Retinal pigment epithelial cell (primary cell): ENCODE results near the gene NTPCR.

Experiments used
- DNase-seq: peaks from one replicate; pipeline ENCODE4 v3.0.0-alpha.2; 2010; ENCODE audit warnings: low read depth
- H3K4me3 ChIP-seq: 2 replicates; pipeline ENCODE4 v1.5.1; 2011; ENCODE audit warnings: mild to moderate bottlenecking, low read length, control low read depth, moderate library complexity
- TF ChIP-seq, protein P1 (sequence below): conservative IDR thresholded peaks from 2 replicates; pipeline ENCODE4 v1.5.1; 2011; ENCODE audit warnings: low read depth, low read length, control low read depth, inconsistent platforms

Gene NTPCR

DNA sequence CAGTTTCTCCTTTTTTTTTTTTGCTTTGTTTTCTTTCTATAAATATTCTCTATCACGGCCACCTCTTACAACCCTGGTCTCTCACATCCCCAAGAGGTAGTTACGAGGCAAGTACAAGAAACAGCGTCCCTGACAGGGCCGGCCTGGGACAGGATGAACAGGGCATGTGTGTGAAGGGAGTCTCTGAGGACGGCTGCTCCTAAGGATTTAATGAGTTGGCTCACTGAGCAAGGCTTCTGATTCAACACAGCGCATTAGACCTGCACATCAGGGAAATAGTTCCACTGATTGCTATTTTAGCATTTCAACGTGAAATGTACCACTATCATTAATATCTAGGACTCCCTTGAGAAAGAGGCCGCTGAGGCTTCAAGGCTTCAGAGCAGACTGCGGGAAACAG, 54.0 kb downstream of the NTPCR start:
- TF ChIP-seq, protein P1, sequence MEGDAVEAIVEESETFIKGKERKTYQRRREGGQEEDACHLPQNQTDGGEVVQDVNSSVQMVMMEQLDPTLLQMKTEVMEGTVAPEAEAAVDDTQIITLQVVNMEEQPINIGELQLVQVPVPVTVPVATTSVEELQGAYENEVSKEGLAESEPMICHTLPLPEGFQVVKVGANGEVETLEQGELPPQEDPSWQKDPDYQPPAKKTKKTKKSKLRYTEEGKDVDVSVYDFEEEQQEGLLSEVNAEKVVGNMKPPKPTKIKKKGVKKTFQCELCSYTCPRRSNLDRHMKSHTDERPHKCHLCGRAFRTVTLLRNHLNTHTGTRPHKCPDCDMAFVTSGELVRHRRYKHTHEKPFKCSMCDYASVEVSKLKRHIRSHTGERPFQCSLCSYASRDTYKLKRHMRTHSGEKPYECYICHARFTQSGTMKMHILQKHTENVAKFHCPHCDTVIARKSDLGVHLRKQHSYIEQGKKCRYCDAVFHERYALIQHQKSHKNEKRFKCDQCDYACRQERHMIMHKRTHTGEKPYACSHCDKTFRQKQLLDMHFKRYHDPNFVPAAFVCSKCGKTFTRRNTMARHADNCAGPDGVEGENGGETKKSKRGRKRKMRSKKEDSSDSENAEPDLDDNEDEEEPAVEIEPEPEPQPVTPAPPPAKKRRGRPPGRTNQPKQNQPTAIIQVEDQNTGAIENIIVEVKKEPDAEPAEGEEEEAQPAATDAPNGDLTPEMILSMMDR, result no peak
- no peak overlapping the region for H3K4me3 ChIP-seq
- DNase-seq, result no peak

DNA sequence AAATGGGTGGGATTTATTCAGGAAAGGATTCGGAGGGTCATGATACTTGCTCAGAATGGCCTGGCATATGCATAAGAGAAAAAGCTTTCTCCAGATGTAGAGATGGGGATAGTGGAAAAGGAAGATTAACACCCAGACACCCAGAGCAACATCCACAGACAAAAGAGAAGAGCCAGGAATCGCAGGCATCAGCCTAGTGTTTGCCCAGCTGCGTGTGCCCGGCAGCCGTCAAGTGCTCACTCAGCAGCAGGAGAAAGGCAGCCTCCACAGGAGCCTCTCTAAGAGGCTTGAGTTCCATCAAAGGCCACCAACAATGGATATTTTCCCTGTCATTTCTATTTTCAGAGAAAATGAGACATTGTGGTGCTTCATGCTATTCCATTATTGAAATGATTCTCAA, 54.7 kb downstream of the NTPCR start:
- TF ChIP-seq, protein P1, result no peak
- no peak overlapping the region for H3K4me3 ChIP-seq
- no peak for DNase-seq

DNA sequence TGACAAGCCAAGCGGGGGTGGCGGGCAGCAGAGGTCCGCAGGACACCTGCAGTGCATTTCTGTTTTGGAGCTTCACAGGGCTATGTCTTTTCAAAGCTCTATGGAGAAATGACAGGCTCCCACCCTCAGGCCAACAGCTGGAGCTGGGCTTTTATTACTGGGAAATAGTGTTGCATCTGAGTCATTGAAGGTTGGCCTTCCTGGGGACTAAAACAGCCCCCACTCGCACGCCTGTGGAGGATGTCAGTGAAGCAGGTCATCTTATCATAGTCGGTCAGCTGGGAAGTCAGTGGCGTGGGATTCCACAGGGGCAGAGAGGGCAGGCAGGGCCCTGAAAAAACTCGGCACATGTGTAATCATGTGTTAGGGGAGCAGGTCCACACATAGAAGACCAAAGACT, 55.3 kb downstream of the NTPCR start:
- TF ChIP-seq, protein P1, result no peak
- H3K4me3 ChIP-seq, result no peak overlapping the region
- DNase-seq, result no peak

DNA sequence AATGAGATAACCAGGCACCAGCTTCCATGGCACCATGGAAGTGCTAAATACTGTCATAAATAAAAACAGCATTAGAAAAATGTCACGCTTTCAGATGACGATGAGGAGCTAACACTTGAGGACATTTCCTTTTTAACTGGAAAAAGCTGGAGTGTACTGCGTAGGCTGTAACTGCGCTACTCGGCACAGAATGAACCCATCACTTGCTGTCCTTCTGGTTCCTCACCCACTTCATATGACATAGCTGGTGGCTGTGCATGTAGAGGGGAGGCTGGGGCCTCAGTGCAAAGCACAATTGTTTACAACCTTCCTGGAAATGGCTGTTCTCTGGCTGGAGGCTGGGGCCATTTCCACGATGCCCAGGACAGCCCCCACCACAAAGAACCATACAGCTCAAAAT, 55.7 kb downstream of the NTPCR start:
- TF ChIP-seq, protein P1, result no peak
- no peak for DNase-seq
- no peak overlapping the region for H3K4me3 ChIP-seq

DNA sequence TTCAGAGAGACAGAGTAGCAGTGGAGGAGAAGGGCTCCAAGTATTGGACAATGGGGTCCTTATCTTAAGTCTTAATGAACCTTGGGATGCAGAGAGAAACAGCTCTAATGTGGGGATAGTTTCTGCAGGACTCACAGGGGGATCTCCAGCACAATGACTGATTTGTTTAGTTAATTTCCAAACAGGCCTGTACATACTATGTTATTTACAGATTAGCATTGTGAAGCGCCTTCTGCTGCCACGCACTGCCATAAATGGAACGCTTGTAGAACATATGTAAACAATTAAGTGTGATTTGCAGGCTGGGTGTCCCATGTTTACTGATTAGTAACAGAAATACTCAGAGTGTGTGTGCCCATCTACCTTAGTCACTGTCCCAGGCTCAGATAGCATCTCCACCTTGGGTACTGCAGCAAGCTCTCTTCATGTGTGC, 56.1 kb downstream of the NTPCR start:
- no peak for DNase-seq
- no peak overlapping the region for H3K4me3 ChIP-seq
- TF ChIP-seq, protein P1, result no peak

DNA sequence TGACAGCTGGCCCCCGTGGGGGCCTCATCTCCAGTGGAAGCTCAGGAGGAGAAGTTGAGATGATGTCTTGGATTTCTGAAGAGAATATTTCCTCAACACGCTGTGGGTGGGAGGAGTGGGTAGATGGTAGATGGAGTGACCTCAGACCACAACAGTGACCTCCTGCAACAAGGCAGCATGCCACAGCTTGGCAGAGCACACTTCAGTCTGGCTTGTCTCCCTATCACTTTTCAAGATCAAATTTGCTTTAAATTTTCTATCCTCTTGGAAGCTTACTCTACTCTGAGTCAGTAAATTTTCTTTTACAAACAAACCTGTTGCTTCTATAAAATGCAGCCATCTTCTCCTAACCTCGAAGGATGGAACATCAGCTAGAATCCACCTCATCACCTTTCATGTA, 59.7 kb downstream of the NTPCR start:
- no peak for DNase-seq
- no peak overlapping the region for H3K4me3 ChIP-seq
- TF ChIP-seq, protein P1, result no peak

DNA sequence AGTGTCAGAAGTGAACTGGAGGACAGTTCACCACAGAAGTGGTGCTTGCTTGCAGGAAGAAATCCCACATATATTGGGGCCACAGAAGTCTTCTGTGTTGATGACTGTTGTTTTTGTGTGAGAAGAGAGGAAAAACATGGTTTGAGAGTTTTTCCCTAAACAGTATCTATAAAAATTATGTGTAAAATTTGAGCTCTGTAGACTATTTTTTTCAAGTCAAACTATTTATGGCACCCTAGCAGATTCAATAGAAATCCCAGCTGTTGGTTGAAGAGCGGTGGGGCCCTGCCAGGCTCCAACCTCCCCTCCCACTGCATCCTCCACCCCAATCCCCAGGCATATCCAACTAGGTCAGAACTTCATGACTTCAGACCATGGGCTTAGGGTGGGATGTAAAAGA, 61.6 kb downstream of the NTPCR start:
- DNase-seq, result no peak
- TF ChIP-seq, protein P1, result no peak
- H3K4me3 ChIP-seq, result no peak overlapping the region
